Panc1 (cell line): Measurements from ENCODE around the gene MRPL42.

ENCODE experiments used
- CTCF ChIP-seq: fragments of 450-650 bp; IDR thresholded peaks from 2 replicates; pipeline ENCODE4 v1.5.1; 2017; ENCODE audit warnings: mild to moderate bottlenecking
- POLR2AphosphoS5 ChIP-seq: IDR thresholded peaks from 2 replicates; pipeline ENCODE4 v1.6.1; 2012; ENCODE audit warnings: mild to moderate bottlenecking, low read depth, low read length, moderate library complexity
- REST ChIP-seq, 2 experiments: IDR thresholded peaks; 2 replicates each; pipeline ENCODE4 v1.6.1; 2011 to 2012; ENCODE audit warnings: low read depth in 2 of 2, control low read depth in 1 of 2, low read length in 1 of 2, mild to moderate bottlenecking in 1 of 2, moderate library complexity in 1 of 2; ENCODE audit not compliant: insufficient read depth in 1 of 2
- SIN3A ChIP-seq: IDR thresholded peaks from 2 replicates; pipeline ENCODE4 v1.6.1; 2012; ENCODE audit warnings: low read depth, mild to moderate bottlenecking, low read length, moderate library complexity, borderline replicate concordance; ENCODE audit not compliant: insufficient read depth
- TCF7L2 ChIP-seq: IDR thresholded peaks from 2 replicates; pipeline ENCODE4 v1.6.1; 2011; ENCODE audit warnings: mild to moderate bottlenecking, low read depth, low read length, inconsistent platforms

- TF ChIP-seq CTCF: no peak
- TF ChIP-seq POLR2AphosphoS5: no peak
- no peak for TF ChIP-seq REST (IDR thresholded peaks at IDR 0.05; ENCODE audit: insufficient read depth in 1 of 2, low read depth in 2 of 2, low read length in 1 of 2)
- TF ChIP-seq TCF7L2: no peak
- no peak for TF ChIP-seq SIN3A
Measured at GRCh38 chr12:93453633-93454032, 13.7 kb upstream of the MRPL42 start.
